Inflammatory macrophage treated with lipopolysaccharide for 4 hours (primary cell): ENCODE data around the gene CLDN16.

Source experiments
- DNase-seq: peaks from one replicate; pipeline ENCODE4 v3.0.0-alpha.2; 2020

CLDN16 gene

GRCh38 chr3:190387578-190388213 lies at the start of gene CLDN16:
CLDN16 (plus strand) TSS chr3:190388163; CDS start chr3:190388330, 167 bp downstream.
- no peak for DNase-seq

GRCh38 chr3:190338717-190339116 lies 49.2 kb upstream of the CLDN16 start:
- no peak for DNase-seq

GRCh38 chr3:190339130-190339529 lies 48.8 kb upstream of the CLDN16 start:
- DNase-seq = peak; percentile 33

- DNase-seq = no peak
Measured at GRCh38 chr3:190340071-190340470, 47.9 kb upstream of the CLDN16 start.

GRCh38 chr3:190345027-190345821 lies 42.7 kb upstream of the CLDN16 start:
- peak; percentile 68 for DNase-seq

GRCh38 chr3:190345878-190346277 lies 42.1 kb upstream of the CLDN16 start:
- DNase-seq = no peak

GRCh38 chr3:190346541-190346940 lies 41.4 kb upstream of the CLDN16 start:
- DNase-seq = no peak

- no peak for DNase-seq
Measured at GRCh38 chr3:190352861-190353457, 35.0 kb upstream of the CLDN16 start.

GRCh38 chr3:190356246-190356645 lies 31.7 kb upstream of the CLDN16 start:
- DNase-seq = no peak

- no peak for DNase-seq
Measured at GRCh38 chr3:190357468-190357867, 30.5 kb upstream of the CLDN16 start.

- no peak for DNase-seq
Measured at GRCh38 chr3:190359813-190360212, 28.1 kb upstream of the CLDN16 start.

- DNase-seq = no peak
Measured at GRCh38 chr3:190360228-190360627, 27.7 kb upstream of the CLDN16 start.

GRCh38 chr3:190361791-190362190 lies 26.2 kb upstream of the CLDN16 start:
- DNase-seq = no peak

- DNase-seq = no peak
Measured at GRCh38 chr3:190362258-190362657, 25.7 kb upstream of the CLDN16 start.

- DNase-seq = no peak
Measured at GRCh38 chr3:190366133-190366532, 21.8 kb upstream of the CLDN16 start.

- DNase-seq = no peak
Measured at GRCh38 chr3:190368881-190369280, 19.1 kb upstream of the CLDN16 start.

GRCh38 chr3:190369668-190370295 lies 18.2 kb upstream of the CLDN16 start:
- DNase-seq = no peak

GRCh38 chr3:190370369-190370768 lies 17.6 kb upstream of the CLDN16 start:
- no peak for DNase-seq

- no peak for DNase-seq
Measured at GRCh38 chr3:190371152-190371551, 16.8 kb upstream of the CLDN16 start.

- DNase-seq = peak; percentile 54
Measured at GRCh38 chr3:190375246-190375645, 12.7 kb upstream of the CLDN16 start.

GRCh38 chr3:190375671-190376070 lies 12.3 kb upstream of the CLDN16 start:
- no peak for DNase-seq

- no peak for DNase-seq
Measured at GRCh38 chr3:190378240-190378891, 9.6 kb upstream of the CLDN16 start.

- no peak for DNase-seq
Measured at GRCh38 chr3:190380184-190380583, 7.8 kb upstream of the CLDN16 start.
